HEK293T (cell line): ENCODE data around the gene GGT6.
"Not testable (repeated sequence)": the region's sequence is repeated elsewhere in the genome, so short reads cannot be mapped to it uniquely, and the experiment has no call there.

Experiments used
- CTCF ChIA-PET: fragments of 350-600 bp; formaldehyde crosslinking; extraction: SDS; loops from one replicate; lab custom pipeline; 2021; ENCODE audit warnings: antibody characterized with exemption, inconsistent platforms; lab: Yijun Ruan, JAX
- POLR2A ChIA-PET: fragments of 350-600 bp; formaldehyde crosslinking; extraction: SDS; loops from one replicate; lab custom pipeline; 2020; ENCODE audit warnings: antibody characterized with exemption, inconsistent platforms; lab: Yijun Ruan, JAX
- DNase-seq: peaks from one replicate; pipeline ENCODE4 v3.0.0; 2012; ENCODE audit warnings: mixed read lengths; ENCODE audit errors: extremely low spot score
- ARNT ChIP-seq: fragments of 450-650 bp; IDR thresholded peaks from 2 replicates; pipeline ENCODE4 v1.6.1; 2017; ENCODE audit warnings: mild to moderate bottlenecking
- BHLHE40 ChIP-seq: fragments of 450-650 bp; IDR thresholded peaks from 2 replicates; pipeline ENCODE4 v1.6.1; 2016; ENCODE audit warnings: mild to moderate bottlenecking, moderate library complexity, borderline replicate concordance
- CTBP1 ChIP-seq: fragments of 450-650 bp; IDR thresholded peaks from 2 replicates; pipeline ENCODE4 v1.6.1; 2016; ENCODE audit warnings: borderline replicate concordance
- ELF4 ChIP-seq: fragments of 450-650 bp; IDR thresholded peaks from 2 replicates; pipeline ENCODE4 v1.6.1; 2017; ENCODE audit warnings: antibody characterized with exemption
- FOXA1 ChIP-seq: fragments of 450-650 bp; IDR thresholded peaks from 2 replicates; pipeline ENCODE4 v1.6.1; 2016; ENCODE audit warnings: mild to moderate bottlenecking
- FOXK2 ChIP-seq: fragments of 450-650 bp; IDR thresholded peaks from 2 replicates; pipeline ENCODE4 v1.6.1; 2016; ENCODE audit warnings: mild to moderate bottlenecking
- FOXM1 ChIP-seq: fragments of 450-650 bp; IDR thresholded peaks from 2 replicates; pipeline ENCODE4 v1.6.1; 2017; ENCODE audit warnings: mild to moderate bottlenecking, borderline replicate concordance
- HDGF ChIP-seq: fragments of 450-650 bp; IDR thresholded peaks from 2 replicates; pipeline ENCODE4 v1.6.1; 2017; ENCODE audit warnings: antibody characterized with exemption, borderline replicate concordance
- L3MBTL2 ChIP-seq: fragments of 450-650 bp; conservative IDR thresholded peaks from 2 replicates; pipeline ENCODE4 v1.6.1; 2016; ENCODE audit warnings: mild to moderate bottlenecking
- LEF1 ChIP-seq: fragments of 450-650 bp; IDR thresholded peaks from 2 replicates; pipeline ENCODE4 v1.6.1; 2017; ENCODE audit warnings: mild to moderate bottlenecking, borderline replicate concordance
- PKNOX1 ChIP-seq: fragments of 450-650 bp; IDR thresholded peaks from 2 replicates; pipeline ENCODE4 v1.6.1; 2016
- SP1 ChIP-seq: fragments of 450-650 bp; IDR thresholded peaks from 2 replicates; pipeline ENCODE4 v1.6.1; 2017
- SUZ12 ChIP-seq: fragments of 450-650 bp; IDR thresholded peaks from 2 replicates; pipeline ENCODE4 v1.6.1; 2016; ENCODE audit warnings: mild to moderate bottlenecking
- ZNF384 ChIP-seq: fragments of 450-650 bp; IDR thresholded peaks from 2 replicates; pipeline ENCODE4 v1.6.1; 2016

Gene GGT6

GRCh38 chr17:4580291-4580690 lies 19.9 kb upstream of the GGT6 start:
- no peak for TF ChIP-seq LEF1
- POLR2A ChIA-PET = interaction anchor here (1.4 kb wide), 1 partner anchor 21 kb away, joined by 4 read pairs; no protein-coding TSS in a partner anchor
- CTCF ChIA-PET = no interaction called here
- DNase-seq = no peak

GRCh38 chr17:4579678-4580077 lies 19.3 kb upstream of the GGT6 start:
- ChIA-PET CTCF (no interaction called here), POLR2A (interaction anchor here (1.4 kb wide), 1 partner anchor 21 kb away, joined by 4 read pairs; no protein-coding TSS in a partner anchor)
- no peak for TF ChIP-seq LEF1
- no peak for TF ChIP-seq CTBP1
- TF ChIP-seq FOXK2 = no peak
- TF ChIP-seq BHLHE40 = no peak
- TF ChIP-seq L3MBTL2 = no peak
- no peak for TF ChIP-seq SP1
- TF ChIP-seq SUZ12 = no peak
- DNase-seq = no peak

- DNase-seq, POLR2A ChIA-PET: not testable (repeated sequence)
- CTCF ChIA-PET = interaction anchor here (1.3 kb wide), 1 partner anchor 13 kb away, joined by 3 read pairs; no protein-coding TSS in a partner anchor
Measured at GRCh38 chr17:4578349-4578748, 18.0 kb upstream of the GGT6 start.

GRCh38 chr17:4577386-4577993 lies 17.1 kb upstream of the GGT6 start:
- TF ChIP-seq ZNF384 (no peak), ARNT (no peak), SUZ12 (no peak), CTBP1 (no peak), LEF1 (no peak), ELF4 (no peak)
- CTCF ChIA-PET = interaction anchor here (0.7 to 1.3 kb wide), 3 partner anchors 11 to 363 kb away, joined by 3 to 4 read pairs (median 3); partner anchors contain the start of gene RNF167
- POLR2A ChIA-PET = interaction anchor here (0.6 to 1.5 kb wide), 6 partner anchors 9 to 363 kb away, joined by 3 to 7 read pairs (median 3); partner anchors contain the start of genes RNF167 and SLC25A11
- DNase-seq = no peak

- TF ChIP-seq ELF4 (no peak), FOXK2 (no peak), SUZ12 (no peak), FOXM1 (no peak), PKNOX1 (no peak), ARNT (no peak), FOXA1 (no peak), BHLHE40 (no peak), ZNF384 (no peak), LEF1 (no peak)
- ChIA-PET POLR2A (interaction anchor here (0.6 to 1.5 kb wide), 6 partner anchors 9 to 364 kb away, joined by 3 to 7 read pairs (median 3); partner anchors contain the start of genes RNF167 and SLC25A11), CTCF (interaction anchor here (0.6 to 0.9 kb wide), 3 partner anchors 10 to 364 kb away, joined by 3 to 4 read pairs (median 3); partner anchors contain the start of gene RNF167)
- DNase-seq = no peak
Measured at GRCh38 chr17:4576729-4577322, 16.4 kb upstream of the GGT6 start.

GRCh38 chr17:4576161-4576558 lies 15.8 kb upstream of the GGT6 start:
- DNase-seq = no peak
- ChIA-PET POLR2A (interaction anchor here (1.5 kb wide), 1 partner anchor 9 kb away, joined by 7 read pairs; no protein-coding TSS in a partner anchor), CTCF (no interaction called here)
- TF ChIP-seq SP1 (no peak), ELF4 (no peak), BHLHE40 (no peak), FOXA1 (no peak), PKNOX1 (no peak), FOXM1 (no peak), CTBP1 (no peak), SUZ12 (no peak)

- ChIA-PET CTCF (no interaction called here), POLR2A (interaction anchor here (1.2 kb wide), 1 partner anchor 9 kb away, joined by 3 read pairs; no protein-coding TSS in a partner anchor)
- no peak for TF ChIP-seq FOXK2
- TF ChIP-seq PKNOX1 = no peak
- no peak for TF ChIP-seq HDGF
- TF ChIP-seq CTBP1 = no peak
- TF ChIP-seq ZNF384 = no peak
- DNase-seq = no peak
Measured at GRCh38 chr17:4574448-4575045, 14.2 kb upstream of the GGT6 start.
